Fibroblast of the aortic adventitia (primary cell): Measurements from ENCODE around the gene TMEM255B. TPM values are rescaled to one million over a fixed set of nuclear protein-coding genes. Genes with fewer than 3 reads are reported as not detected.
"Not testable (repeated sequence)": the region's sequence is repeated elsewhere in the genome, so short reads cannot be mapped to it uniquely, and the experiment has no call there.

Source experiments
- DNase-seq: peaks from one replicate; pipeline ENCODE4 v3.0.0-alpha.2; 2010; ENCODE audit warnings: low read depth
- H3K4me3 ChIP-seq: 2 replicates; pipeline ENCODE4 v1.5.1; 2011; ENCODE audit warnings: low read depth, mild to moderate bottlenecking, control low read depth, low read length, moderate library complexity
- total RNA-seq: library from RNA; depleted of rRNA; stranded (reverse); fragments of >200 nt; gene quantifications from 2 replicates; pipeline ENCODE4 v1.2.3, GENCODE V29; 2012; ENCODE audit warnings: low replicate concordance
- TF ChIP-seq, protein P1 (sequence below): IDR thresholded peaks from 2 replicates; pipeline ENCODE4 v1.5.1; 2011; ENCODE audit warnings: mild to moderate bottlenecking, low read length, control low read depth, inconsistent platforms; ENCODE audit not compliant: insufficient read depth

The TMEM255B gene
- total RNA-seq, 1 donor = not detected

DNA sequence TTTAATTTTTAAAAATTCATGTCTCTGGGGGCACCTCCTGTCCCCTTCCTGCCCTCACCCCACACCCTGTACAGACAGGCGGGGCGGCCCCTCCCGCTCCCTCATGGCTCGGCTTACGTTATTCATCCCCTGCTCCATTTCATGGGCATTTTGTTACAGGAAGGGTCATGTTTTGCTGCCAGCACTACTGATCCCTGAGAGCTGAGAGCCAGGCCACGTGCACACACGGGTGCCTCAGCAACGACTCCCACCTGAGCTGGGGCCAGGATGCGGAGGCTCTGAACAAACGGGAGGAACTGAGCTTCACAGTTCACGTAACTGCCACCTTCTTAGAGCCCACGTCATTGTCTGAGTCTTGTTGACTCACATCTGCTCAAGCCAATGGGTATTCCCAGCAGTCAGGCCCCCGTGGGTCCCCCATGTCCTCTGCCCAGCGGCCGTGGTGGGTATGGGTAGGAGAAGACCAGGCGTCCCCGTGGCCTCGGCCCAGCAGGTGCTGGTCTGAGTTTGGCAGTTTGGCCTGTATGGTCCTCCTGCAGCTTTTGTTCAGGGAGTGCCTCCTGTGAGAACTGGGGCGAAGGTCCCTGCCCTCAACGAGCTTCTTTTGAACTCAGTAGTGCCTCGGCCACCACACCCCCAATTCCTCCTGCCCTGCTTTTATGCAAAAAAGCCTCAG, 16.4 kb upstream of the TMEM255B start:
- TF ChIP-seq, protein P1, sequence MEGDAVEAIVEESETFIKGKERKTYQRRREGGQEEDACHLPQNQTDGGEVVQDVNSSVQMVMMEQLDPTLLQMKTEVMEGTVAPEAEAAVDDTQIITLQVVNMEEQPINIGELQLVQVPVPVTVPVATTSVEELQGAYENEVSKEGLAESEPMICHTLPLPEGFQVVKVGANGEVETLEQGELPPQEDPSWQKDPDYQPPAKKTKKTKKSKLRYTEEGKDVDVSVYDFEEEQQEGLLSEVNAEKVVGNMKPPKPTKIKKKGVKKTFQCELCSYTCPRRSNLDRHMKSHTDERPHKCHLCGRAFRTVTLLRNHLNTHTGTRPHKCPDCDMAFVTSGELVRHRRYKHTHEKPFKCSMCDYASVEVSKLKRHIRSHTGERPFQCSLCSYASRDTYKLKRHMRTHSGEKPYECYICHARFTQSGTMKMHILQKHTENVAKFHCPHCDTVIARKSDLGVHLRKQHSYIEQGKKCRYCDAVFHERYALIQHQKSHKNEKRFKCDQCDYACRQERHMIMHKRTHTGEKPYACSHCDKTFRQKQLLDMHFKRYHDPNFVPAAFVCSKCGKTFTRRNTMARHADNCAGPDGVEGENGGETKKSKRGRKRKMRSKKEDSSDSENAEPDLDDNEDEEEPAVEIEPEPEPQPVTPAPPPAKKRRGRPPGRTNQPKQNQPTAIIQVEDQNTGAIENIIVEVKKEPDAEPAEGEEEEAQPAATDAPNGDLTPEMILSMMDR = no peak
- no peak for DNase-seq
- no peak overlapping the region for H3K4me3 ChIP-seq

DNA sequence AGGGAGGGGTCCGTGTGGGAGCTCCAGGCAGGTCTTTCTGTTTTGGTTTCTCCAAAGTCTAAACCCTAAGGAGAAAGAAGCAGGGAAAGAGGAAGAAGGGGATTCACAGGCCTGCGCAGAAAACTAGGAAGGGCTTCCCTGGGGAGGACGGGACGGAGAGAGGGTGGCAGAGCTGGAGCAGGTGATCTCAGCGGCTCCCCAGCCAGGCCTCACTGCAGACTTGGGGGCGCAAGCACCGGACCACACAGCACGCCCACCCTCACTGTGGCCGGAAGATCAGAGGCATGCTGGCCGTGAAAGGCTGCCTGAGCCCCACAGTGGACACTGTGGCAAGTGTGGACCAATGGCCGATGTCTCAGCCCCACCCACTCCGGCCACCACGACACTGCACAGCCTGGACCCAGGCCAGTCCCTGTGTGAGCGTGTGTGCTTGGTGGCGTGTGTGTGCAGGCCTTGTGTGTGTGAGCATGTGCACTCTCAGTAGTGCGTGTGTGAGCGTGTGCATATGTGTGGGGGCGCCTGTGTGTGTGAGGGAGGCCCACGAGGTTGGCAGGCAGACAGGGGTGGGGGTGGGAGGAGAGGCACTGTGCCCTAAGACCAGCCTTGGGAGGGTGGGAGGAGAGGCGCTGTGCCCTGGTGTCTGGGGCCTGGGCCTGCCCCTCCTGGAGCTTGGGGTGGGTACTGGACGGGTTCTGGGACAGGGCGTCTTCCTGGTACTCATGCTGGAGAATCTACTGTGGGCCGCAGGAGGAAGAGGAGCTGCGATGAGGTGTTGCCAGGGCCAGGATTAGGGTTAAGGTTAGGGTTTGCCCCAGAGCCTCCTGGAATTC, 15.4 kb upstream of the TMEM255B start:
- no peak overlapping the region for H3K4me3 ChIP-seq
- TF ChIP-seq, protein P1 = no peak
- DNase-seq = no peak

DNA sequence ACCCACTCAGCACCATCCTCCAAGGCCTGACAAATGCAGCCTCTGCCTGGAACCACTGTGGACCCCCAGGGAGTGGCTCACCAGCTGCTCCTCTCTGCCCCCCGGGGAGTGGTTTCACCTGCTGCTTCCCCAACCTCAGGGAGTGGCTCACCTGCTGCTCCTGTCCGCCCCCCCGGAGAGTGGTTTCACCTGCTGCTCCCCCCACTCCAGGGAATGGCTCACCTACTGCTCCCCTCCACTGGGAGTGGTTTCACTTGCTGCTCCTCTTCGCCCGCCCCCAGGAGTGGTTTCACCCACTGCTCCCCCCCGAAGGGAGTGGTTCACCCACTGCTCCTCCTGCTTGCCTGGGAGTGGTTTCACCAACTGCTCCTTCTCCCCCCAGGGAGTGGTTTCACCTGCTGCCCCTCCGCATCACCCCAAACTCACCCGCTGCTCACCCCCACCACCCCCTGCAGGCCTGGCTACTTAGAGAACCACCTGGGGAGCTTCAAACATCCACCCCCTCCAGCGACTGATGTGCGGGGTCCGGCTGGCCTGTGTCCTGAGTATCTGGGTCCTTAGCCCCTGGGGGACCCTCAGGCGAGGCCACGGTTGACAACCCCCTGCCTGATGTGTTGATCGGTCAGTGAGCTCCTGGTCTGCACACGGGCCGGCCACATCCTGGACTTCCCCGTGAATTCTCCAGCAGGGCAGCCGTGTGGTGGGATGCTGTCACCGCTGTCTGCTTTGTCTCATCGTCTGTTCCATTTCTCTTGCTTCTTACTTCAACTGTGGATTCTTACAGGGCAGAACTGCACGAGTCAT, 14.6 kb upstream of the TMEM255B start:
- TF ChIP-seq, protein P1 = no peak

DNA sequence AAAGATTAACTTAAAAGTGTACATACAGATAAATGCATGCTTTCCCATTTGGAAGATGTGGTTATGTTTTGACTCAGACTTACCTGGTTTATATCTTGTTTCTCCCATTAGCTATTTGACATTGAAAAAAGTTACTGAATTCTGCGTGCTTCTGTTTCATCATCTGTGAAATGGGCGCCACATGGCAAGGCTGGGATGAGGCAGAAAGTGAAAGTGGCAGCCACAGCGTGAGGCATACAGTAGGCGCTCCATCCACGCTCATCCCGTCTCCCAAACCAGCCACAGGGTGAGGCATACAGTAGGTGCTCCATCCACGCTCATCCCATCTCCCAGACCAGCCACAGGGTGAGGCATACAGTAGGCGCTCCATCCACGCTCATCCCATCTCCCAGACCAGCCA, 14.0 kb upstream of the TMEM255B start:
- no peak for DNase-seq
- TF ChIP-seq, protein P1 = no peak
- H3K4me3 ChIP-seq = no peak overlapping the region

More for the DNA sequence above, 14.6 kb upstream of the TMEM255B start:
- no peak overlapping the region for H3K4me3 ChIP-seq
- DNase-seq = no peak

DNA sequence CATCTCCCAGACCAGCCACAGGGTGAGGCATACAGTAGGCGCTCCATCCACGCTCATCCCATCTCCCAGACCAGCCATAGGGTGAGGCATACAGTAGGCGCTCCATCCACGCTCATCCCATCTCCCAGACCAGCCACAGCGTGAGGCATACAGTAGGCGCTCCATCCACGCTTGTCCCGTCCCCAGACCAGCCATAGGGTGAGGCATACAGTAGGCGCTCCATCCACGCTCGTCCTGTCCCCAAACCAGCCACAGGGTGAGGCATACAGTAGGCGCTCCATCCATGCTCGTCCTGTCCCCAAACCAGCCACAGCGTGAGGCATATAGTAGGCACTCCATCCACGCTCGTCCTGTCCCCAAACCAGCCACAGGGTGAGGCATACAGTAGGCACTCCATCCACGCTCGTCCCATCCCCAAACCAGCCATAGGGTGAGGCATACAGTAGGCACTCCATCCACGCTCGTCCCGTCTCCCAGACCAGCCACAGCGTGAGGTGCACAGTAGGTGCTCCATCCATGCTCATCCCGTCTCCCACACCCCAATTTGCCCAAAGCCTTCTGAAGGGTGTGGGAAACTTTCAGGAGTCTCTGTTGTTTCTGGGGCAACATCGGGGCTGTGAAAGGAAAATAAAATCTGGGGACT, 13.4 kb upstream of the TMEM255B start:
- H3K4me3 ChIP-seq, DNase-seq: not testable (repeated sequence)

DNA sequence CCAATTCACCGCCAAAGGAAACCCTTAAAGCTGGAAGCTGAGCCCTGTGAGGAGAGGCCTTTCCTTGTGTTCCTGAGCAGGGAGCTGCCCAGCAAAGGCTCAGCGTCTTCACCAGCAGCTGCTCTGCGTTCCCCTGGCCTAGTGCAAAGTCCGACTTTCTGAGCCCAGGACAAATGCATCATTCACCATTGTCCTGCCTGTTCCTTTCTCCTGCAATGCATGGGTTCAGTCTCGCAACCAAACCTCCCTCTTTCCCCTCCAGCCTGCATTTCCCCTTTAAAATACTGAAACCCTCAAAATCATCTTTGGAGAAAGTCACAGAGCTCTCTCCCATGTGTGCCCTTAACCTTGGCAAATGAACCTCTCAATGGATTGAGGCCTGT, 12.9 kb upstream of the TMEM255B start:
- DNase-seq = no peak
- TF ChIP-seq, protein P1 = no peak

More for the DNA sequence above, 12.9 kb upstream of the TMEM255B start:
- H3K4me3 ChIP-seq = no peak overlapping the region
